NAMALWA (cell line): ENCODE measurements around the gene YARS1.

Source experiments
- DNase-seq: peaks from one replicate; pipeline ENCODE4 v3.0.0-alpha.2; 2015; ENCODE audit warnings: low spot score

YARS1 gene

DNA sequence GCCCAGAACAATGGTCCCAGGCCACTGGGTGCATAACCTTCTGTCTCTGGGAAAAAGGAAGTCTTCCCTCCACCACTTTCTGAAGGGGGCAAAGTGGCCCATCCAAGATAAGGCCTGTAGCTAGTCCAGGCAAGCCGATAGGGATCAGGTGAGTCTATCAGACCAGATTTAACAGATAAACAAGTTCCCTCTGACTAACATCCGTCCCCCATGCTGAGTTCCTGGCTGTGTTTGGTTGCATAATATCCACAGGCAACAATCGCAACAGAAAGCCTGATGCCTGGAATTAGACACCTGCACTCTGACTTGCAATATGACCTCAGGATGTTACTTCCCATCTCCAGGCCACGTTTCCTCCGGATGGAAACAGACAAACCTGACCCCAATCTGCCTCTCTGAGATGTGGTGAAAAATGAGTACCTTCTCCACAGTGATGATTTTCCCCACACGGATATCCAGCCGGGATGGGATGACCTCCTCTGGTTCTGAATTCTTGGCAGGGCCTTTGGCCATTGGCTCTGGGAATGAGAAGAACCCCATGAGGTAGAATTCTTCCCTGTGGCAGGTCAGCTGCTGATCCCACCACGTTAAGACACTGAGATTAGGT is 36.4 kb downstream of the YARS1 start:
- no peak for DNase-seq

DNA sequence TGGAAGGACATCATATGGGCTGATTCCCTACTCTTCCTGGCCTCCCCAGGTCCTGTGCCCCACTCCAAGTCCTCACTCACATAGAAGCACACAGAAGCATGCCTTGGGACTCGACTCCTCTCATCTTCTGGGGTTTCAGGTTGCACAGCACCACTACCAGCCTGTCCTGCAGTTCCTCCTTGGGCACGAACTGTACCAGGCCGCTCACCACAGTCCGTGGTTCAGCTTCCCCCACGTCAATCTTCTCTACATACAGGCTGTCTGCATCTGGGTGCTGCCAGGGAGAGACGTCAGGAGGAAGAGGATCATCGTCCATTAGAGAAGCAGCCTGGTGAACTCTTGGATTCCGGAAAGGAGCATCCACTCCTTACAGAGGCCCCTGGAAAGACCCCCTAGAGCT is 37.2 kb downstream of the YARS1 start:
- no peak for DNase-seq

DNA sequence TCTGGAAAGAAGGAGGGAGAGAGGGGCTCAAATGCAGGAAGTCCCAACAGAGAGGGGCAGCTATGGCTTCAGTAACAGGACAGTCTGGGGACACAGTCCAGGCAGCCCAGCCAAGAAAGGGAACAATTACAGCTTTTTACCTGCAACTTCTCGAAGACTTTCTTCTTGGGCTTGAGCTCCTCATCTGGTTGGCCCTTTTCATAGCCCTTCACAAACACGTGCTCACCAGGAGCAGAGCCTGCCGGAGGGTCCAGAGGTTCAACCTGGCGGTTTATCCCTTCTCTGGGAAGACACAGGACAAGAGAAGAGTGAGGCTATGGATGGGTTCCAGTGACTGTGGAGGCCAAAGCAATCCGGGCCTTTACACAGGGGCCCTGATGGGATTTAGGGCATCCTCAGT is 37.9 kb downstream of the YARS1 start:
- DNase-seq: no peak

DNA sequence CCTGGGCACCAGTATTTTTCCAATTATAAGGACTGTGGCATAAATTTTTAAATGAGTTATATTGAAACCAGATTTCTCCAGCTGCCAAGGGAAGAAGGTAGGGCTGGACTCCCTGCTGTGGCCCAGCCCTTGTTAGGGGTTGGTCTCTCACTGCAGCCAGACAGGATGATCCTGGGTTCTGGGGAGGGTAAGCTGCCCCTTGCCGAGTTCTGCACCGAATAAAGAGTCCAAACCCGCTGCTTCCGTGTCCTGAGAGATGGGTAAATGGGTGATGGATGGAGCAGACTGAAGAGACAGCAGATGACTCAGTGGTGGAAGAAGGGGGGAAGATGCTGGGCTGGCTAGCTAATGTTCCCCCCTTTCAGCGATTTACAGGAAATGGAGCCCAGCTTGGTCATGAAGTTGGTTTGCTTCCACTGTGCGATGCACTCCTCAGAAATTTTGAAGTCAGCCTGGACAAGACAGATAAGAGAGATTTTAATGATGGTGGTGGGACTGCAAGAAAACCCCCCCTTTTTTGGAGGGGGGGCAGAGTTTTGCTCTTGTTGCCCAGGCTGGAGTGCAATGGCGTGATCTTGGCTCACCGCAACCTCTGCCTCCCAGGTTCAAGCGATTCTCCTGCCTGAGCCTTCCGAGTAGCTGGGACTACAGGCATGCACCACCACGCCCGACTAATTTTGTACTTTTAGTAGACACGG is 41.4 kb downstream of the YARS1 start:
- no peak for DNase-seq

DNA sequence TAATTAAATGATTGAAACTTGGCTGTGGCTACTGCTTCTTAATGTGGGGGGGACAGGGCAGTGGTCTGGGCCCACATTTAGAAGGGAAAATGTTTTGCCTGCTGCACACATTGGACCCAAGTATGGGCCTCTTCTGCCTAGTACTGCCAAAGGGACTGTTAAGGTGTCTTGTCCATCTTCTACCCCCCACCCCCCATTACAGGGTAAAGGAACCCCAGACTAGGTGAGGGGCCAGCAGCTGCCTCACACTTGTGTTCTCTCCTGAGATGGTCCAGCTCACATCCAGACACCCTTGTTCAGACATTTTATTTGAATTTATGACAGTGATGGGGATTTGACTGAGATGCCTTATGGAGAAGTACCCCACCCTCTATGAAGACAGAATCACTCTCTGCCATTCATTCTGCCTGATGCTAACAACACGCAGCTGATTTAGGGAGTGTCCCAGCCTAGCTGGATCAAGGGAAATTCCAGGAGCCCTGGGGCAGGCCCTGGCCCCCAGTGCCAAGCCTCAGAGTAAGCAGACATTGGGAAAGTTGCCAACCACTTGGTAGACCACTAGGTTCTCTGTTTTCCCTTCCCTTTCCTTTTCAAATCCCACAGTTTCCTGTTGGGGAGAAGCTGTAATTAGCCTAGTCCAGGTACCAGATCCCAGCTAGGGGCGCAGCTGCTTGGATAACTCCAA is 42.1 kb downstream of the YARS1 start:
- no peak for DNase-seq

DNA sequence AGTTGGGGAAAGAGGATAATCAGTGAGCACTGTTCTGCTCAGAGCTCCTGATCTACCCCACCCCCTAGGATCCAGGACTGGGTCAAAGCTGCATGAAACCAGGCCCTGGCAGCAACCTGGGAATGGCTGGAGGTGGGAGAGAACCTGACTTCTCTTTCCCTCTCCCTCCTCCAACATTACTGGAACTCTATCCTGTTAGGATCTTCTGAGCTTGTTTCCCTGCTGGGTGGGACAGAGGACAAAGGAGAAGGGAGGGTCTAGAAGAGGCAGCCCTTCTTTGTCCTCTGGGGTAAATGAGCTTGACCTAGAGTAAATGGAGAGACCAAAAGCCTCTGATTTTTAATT is 42.7 kb downstream of the YARS1 start:
- DNase-seq: no peak

DNA sequence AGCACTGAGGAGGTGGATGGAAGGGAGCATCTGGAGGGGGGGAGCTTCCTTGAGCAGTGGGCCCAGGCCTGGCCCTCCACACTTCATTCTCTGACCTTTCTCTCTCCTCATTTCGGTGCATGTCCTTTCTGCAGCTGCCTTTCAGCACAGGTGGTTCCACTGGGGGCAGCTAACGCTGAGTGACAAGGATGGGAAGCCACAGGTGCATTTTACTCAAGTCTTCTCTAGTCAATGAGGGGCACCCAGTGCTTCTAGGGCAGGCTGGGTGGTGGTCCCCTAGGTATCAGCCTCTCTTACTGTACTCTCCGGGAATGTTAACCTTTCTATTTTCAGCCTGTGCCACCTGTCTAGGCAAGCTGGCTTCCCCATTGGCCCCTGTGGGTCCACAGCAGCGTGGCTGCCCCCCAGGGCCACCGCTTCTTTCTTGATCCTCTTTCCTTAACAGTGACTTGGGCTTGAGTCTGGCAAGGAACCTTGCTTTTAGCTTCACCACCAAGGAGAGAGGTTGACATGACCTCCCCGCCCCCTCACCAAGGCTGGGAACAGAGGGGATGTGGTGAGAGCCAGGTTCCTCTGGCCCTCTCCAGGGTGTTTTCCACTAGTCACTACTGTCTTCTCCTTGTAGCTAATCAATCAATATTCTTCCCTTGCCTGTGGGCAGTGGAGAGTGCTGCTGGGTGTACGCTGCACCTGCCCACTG is 43.2 kb downstream of the YARS1 start:
- peak; percentile 34 for DNase-seq

DNA sequence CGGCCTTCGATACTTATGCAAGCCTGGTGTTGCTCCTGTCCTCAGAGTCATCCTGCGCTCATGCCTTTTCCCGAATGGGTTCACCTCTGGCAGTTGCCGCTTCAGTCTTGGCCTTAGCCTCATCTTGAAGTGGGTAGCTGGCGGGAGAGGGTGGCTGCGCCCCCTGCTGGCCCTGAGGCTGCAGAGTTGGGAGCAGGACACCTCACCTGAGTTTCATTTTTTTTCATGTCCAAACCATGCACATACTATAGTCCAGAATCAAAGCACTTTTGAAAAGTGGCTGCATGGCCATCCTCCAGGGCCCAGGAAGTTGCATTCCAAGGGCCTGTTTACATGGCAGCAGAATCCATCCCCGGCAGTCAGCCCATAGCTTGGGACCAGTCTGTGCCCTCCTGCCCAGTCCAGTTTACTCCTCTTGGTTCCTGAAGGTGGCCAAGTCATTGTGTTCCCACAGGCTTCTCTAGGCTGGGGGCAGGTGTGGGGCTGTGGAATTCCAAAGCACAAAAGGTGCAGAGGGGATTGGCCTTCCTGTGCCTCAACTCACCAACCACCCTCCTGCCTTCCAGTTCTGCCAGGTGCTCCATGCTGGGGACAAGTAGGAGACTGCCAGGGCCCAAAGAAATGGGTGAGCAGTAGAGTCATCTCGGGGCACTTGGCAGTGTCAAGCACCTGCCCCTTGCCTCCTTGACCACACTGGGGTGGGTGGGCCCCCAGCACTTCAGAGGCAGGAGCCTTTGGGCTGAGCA is 44.0 kb downstream of the YARS1 start:
- DNase-seq: peak; percentile 79

DNA sequence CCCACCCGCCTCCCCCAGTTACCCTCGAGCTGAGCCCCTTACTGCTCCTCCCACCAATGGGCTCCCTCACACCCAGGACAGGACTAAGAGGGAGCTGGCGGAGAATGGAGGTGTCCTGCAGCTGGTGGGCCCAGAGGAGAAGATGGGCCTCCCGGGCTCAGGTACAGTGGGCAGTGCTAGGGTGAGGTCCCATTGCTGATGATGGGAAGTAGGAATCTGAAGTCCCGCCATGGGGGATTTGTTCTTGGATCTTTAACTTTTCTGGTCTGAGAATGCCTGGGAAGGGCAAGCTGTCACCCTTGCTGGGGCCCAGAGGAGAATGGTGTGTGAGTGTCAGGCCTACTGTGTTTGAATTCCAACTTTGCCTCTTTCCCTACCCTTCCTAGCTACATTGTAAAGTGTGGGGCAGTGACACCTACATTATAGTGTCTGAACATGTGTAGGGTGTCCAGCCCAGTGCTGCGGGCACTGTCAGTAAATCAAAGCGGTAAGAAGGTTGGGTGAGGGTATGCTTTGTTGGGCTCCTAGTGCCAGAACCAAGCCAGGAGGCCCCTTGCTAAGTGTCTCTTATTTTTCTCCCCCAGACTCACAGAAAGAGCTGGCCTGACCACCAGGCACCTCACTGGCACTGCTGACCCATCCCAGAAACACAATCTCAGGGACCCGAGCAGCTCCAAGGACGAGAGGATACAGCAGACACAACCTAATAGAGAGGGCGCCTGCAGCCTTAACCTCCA is 44.7 kb downstream of the YARS1 start:
- no peak for DNase-seq

DNA sequence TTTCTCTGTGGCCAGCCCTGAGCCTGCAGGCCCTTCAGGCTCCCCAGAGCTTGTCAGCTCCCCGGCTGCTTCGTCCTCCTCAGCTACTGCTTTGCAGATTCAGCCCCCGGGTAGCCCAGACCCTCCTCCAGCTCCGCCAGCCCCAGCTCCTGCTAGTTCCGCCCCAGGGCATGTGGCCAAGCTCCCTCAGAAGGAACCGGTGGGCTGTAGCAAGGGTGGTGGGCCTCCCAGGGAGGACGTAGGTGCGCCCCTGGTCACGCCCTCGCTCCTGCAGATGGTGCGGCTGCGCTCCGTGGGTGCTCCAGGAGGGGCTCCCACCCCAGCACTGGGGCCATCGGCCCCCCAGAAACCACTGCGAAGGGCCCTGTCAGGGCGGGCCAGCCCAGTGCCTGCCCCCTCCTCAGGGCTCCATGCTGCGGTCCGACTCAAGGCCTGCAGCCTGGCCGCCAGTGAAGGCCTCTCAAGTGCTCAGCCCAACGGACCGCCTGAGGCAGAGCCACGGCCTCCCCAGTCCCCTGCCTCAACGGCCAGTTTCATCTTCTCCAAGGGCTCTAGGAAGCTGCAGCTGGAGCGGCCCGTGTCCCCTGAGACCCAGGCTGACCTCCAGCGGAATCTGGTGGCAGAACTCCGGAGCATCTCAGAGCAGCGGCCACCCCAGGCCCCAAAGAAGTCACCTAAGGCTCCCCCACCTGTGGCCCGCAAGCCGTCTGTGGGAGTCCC is 45.4 kb downstream of the YARS1 start:
- no peak for DNase-seq

DNA sequence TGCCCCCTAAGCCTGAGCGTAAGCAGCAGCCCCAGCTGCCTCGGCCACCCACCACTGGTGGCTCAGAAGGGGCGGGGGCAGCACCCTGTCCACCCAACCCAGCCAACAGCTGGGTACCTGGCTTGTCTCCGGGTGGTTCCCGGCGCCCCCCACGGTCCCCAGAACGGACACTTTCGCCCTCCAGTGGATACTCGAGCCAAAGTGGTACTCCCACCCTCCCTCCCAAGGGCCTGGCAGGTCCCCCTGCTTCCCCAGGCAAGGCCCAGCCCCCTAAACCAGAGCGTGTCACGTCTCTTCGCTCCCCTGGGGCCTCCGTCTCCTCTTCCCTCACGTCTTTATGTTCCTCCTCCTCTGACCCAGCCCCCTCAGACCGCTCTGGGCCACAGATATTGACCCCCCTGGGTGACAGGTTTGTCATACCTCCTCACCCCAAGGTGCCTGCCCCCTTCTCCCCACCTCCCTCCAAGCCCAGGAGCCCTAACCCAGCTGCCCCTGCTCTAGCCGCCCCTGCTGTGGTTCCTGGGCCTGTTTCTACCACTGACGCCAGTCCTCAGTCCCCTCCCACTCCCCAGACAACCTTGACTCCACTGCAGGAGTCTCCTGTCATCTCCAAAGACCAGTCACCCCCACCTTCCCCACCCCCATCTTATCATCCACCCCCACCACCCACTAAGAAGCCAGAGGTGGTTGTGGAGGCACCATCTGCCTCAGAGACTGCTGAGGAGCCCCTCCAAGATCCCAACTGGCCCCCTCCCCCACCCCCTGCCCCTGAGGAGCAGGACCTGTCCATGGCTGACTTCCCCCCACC is 46.2 kb downstream of the YARS1 start:
- DNase-seq: no peak

DNA sequence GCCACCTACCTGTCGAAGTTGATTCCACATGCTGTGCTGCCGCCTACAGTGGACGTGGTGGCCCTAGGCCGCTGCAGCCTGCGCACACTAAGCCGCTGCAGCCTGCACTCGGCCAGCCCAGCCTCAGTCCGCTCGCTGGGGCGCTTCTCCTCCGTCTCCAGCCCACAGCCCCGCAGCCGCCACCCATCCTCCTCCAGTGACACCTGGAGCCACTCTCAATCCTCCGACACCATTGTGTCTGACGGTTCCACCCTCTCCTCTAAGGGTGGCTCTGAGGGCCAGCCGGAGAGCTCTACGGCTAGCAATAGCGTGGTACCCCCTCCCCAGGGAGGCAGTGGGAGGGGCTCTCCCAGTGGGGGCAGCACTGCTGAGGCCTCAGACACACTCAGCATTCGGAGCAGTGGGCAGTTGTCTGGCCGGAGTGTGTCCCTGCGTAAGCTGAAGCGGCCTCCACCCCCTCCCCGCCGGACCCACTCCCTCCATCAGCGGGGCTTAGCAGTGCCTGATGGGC is 46.9 kb downstream of the YARS1 start:
- DNase-seq: no peak

DNA sequence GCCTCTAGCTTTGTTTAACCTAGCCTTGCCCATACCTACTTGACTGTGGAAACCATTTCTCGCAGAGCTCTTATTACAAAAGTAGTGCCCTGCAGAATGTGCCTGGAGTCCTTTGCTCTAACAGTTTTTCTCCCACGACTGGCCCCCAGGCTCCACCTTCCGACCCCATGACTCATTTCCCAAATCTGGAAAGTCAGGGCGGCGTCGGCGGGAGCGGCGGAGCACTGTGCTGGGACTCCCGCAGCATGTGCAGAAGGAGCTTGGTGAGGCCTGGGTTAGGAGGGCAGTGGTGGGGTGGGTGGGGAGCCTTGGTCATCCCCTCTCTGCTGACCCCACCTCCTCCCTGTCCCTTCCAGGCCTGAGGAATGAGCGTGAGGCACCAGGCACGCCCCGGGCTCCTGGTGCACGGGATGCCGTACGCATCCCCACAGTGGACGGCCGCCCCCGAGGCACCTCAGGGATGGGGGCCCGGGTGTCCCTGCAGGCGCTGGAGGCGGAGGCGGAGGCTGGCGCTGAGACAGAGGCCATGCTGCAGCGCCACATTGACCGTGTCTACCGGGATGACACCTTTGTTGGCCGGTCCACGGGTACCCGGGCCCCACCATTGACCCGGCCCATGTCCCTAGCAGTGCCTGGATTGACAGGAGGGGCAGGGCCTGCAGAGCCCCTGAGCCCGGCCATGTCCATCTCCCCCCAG is 47.5 kb downstream of the YARS1 start:
- DNase-seq: no peak

DNA sequence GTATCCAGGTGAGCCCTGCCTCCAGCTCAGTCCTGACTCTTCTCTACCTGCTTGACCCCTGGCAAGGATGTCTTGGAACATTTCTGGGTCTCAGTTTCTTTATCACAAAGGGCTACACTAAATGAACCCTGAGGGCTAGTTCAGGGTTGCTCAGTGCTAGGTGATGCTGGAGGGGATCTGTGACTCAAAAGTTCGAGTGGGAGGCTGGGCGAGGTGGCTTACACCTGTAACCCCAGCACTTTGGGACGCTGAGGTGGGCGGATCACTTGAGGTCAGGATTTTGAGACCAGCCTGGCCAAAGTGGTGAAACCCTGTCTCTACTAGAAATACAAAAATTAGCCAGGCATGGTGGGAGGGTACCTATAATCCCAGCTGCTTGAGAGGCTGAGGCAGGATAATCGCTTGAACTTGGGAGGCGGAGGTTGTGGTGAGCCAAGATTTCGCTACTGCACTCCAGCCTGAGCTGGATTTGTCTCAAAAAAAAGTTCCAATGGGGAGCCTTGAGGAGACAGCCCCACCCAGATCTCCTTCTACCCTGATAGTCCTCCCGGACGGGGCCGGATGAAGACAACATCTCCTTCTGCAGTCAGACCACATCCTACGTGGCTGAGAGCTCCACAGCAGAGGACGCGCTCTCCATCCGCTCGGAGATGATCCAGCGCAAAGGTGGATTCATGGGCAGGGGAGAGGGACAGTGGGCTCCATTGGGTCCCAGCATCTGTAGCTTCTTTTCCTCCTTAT is 48.9 kb downstream of the YARS1 start:
- no peak for DNase-seq

DNA sequence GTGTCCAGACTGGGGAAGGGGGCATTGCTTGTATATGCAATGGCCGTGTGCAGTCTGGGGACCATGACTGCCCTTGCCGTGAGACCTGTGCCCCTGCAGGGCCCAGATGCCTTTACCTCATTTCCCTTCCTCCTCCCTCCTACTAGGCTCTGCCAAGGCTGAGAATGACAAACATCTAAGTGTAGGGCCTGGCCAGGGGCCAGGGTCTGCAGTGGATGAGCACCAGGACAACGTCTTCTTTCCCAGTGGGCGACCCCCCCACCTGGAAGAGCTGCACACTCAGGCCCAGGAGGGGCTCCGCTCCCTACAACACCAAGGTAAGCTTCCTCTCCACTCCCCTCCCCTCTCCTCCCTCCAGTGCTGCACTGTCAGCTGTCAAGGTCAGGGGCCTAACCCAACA is 49.5 kb downstream of the YARS1 start:
- DNase-seq: no peak

DNA sequence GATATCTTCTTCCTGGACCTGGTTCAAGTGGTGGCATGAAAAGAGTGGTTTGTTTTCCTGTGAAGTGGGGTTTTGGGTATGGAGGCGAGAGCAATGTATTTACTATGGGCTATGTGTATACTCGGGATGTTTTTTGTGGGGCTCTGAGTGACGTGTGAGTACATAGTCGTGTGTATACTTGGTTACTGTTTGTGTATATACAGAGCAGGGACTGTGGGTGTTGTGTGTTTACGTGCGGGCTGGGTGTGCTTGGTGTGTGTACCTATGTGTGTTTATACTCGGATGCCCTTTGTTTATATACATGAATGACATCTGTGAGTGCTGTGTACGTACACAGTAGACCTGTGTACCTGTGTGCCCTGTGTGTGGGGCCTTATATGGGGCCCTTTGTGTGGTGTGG is 50.0 kb downstream of the YARS1 start:
- DNase-seq: no peak

DNA sequence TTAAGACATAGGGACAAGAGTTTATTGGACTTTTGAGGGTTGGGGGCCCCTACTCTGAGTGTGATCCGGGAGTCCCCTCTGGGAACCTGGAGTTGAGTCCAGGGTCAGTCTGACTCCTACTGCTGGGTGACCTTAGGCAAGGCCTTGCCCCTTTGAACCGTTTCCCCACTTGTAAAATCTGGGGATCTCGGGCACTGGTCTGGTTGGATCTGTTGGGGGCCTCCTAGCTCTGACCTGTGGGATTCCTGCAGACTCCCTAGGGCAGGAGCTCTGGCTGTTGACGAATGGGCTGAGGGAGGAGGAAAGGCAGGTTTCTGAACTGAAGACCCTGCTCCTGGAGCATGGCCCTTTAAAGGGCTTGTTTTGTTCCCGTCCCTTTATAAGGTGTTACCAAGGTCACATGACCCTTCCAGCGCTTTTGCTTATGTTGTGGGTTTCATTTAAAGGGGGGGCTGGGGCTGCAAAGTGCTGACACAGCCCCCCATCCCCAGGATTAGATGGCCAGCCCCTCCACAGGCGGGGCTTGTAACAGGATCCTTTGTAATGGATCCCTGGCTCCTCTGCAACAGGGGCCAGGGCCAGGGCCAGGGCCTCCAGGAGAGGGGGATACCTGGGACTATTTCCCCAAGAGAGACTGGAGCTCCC is 50.7 kb downstream of the YARS1 start:
- DNase-seq: no peak
